GM19099 (cell line): Measurements from ENCODE around the gene PCK2.

ENCODE experiments used
- POLR2A ChIP-seq: IDR thresholded peaks from 3 replicates; pipeline ENCODE4 v1.6.1; 2011; ENCODE audit warnings: low read depth; ENCODE audit not compliant: insufficient read length; ENCODE audit errors: extremely low read depth

The PCK2 gene

GRCh38 chr14:24069411-24069735, 24.7 kb upstream of the PCK2 start:
- no peak for TF ChIP-seq POLR2A

- TF ChIP-seq POLR2A = no peak
Observed at GRCh38 chr14:24070285-24071143, 23.6 kb upstream of the PCK2 start.

GRCh38 chr14:24071144-24071697, 22.9 kb upstream of the PCK2 start, which contains the start of gene CPNE6:
Gene CPNE6 (plus strand): TSS chr14:24071562. CDS start chr14:24072937, 1,375 bp downstream.
- TF ChIP-seq POLR2A = no peak

GRCh38 chr14:24071836-24072430, 22.2 kb upstream of the PCK2 start:
- no peak for TF ChIP-seq POLR2A

- no peak for TF ChIP-seq POLR2A
Observed at GRCh38 chr14:24072436-24072835, 21.7 kb upstream of the PCK2 start.

GRCh38 chr14:24072881-24073877, 20.9 kb upstream of the PCK2 start:
- no peak for TF ChIP-seq POLR2A

GRCh38 chr14:24074625-24075484, 19.3 kb upstream of the PCK2 start:
- no peak for TF ChIP-seq POLR2A

GRCh38 chr14:24075485-24076301, 18.4 kb upstream of the PCK2 start:
- no peak for TF ChIP-seq POLR2A

- TF ChIP-seq POLR2A = no peak
Observed at GRCh38 chr14:24076302-24076601, 17.9 kb upstream of the PCK2 start.

GRCh38 chr14:24077086-24077485, 17.0 kb upstream of the PCK2 start:
- TF ChIP-seq POLR2A = no peak

- TF ChIP-seq POLR2A = no peak
Observed at GRCh38 chr14:24078146-24078545, 16.0 kb upstream of the PCK2 start.

- TF ChIP-seq POLR2A = no peak
Observed at GRCh38 chr14:24079491-24080141, 14.5 kb upstream of the PCK2 start.

GRCh38 chr14:24080142-24080530, 14.0 kb upstream of the PCK2 start:
- TF ChIP-seq POLR2A = no peak
